ENCODE measurements around the gene ENDOG.

Gene ENDOG

GRCh38 chr9:128802482-128802881 lies 15.8 kb upstream of the ENDOG start:
- DNase-seq, result no peak

GRCh38 chr9:128805661-128806060 lies 12.6 kb upstream of the ENDOG start:
- DNase-seq, result no peak

GRCh38 chr9:128807827-128808226 lies 10.5 kb upstream of the ENDOG start:
- no peak for DNase-seq

- DNase-seq, result no peak
Measured at GRCh38 chr9:128808543-128808942, 9.8 kb upstream of the ENDOG start.

- no peak for DNase-seq
Measured at GRCh38 chr9:128809036-128809599, 9.2 kb upstream of the ENDOG start.

GRCh38 chr9:128809831-128810230 lies 8.5 kb upstream of the ENDOG start:
- DNase-seq, result no peak

GRCh38 chr9:128810873-128811272 lies 7.4 kb upstream of the ENDOG start:
- DNase-seq, result no peak

GRCh38 chr9:128818839-128819715 lies 777 bp downstream of the ENDOG start:
- DNase-seq, result no peak

GRCh38 chr9:128819716-128820664 lies 1.7 kb downstream of the ENDOG start:
- DNase-seq, result peak; percentile 42

- DNase-seq, result no peak
Measured at GRCh38 chr9:128820665-128821583, 2.6 kb downstream of the ENDOG start.

- no peak for DNase-seq
Measured at GRCh38 chr9:128821584-128822406, 3.5 kb downstream of the ENDOG start.

- no peak for DNase-seq
Measured at GRCh38 chr9:128822407-128823042, 4.2 kb downstream of the ENDOG start.

GRCh38 chr9:128823362-128823902 lies 5.1 kb downstream of the ENDOG start:
- DNase-seq, result no peak

- DNase-seq, result no peak
Measured at GRCh38 chr9:128823903-128824406, 5.7 kb downstream of the ENDOG start.

- DNase-seq, result no peak
Measured at GRCh38 chr9:128824911-128825310, 6.6 kb downstream of the ENDOG start.

- DNase-seq, result no peak
Measured at GRCh38 chr9:128825923-128826700, 7.8 kb downstream of the ENDOG start.

GRCh38 chr9:128828267-128828666 lies 10.0 kb downstream of the ENDOG start:
- no peak for DNase-seq

GRCh38 chr9:128828719-128829452 lies 10.6 kb downstream of the ENDOG start:
- no peak for DNase-seq

Data from NCI-H526 treated with DMSO at 0.1 percent for 48 hours (cell line).